Neural cell (in vitro differentiated cells): ENCODE data around the gene STARD6. TPM values are rescaled to one million over a fixed set of nuclear protein-coding genes. Genes with fewer than 3 reads are reported as not detected.

Experiments
- H2AFZ ChIP-seq: fragments of 200-600, 300-800 bp; sonication (generic), shearing (Covaris generic); 2 replicates; pipeline ENCODE4 v1.6.0; 2014; ENCODE audit warnings: low read depth, mild to moderate bottlenecking, antibody characterized with exemption, low read length, moderate library complexity
- H3F3A ChIP-seq: fragments of 200-600 bp; shearing (Covaris generic); 2 replicates; pipeline ENCODE4 v1.6.1; 2016; ENCODE audit warnings: mild to moderate bottlenecking, moderate library complexity, mixed read lengths, antibody characterized with exemption, low read length; ENCODE audit not compliant: insufficient read depth, poor library complexity, severe bottlenecking
- H3K27ac ChIP-seq: fragments of 200-600, 300-800 bp; sonication (generic), shearing (Covaris generic); 2 replicates; pipeline ENCODE4 v1.5.1; 2014; ENCODE audit warnings: mild to moderate bottlenecking, low read length, moderate library complexity
- H3K27me3 ChIP-seq: fragments of 300-800, 200-600 bp; sonication (generic), shearing (Covaris generic); 2 replicates; pipeline ENCODE4 v1.6.0; 2014; ENCODE audit warnings: mild to moderate bottlenecking, low read depth, low read length, moderate library complexity; ENCODE audit not compliant: insufficient read depth
- H3K36me3 ChIP-seq: fragments of 300-800, 200-600 bp; sonication (generic), shearing (Covaris generic); 2 replicates; pipeline ENCODE4 v1.5.1; 2014; ENCODE audit warnings: mild to moderate bottlenecking, antibody characterized with exemption, low read length, moderate library complexity; ENCODE audit not compliant: insufficient read depth
- H3K4me2 ChIP-seq: fragments of 300-800, 200-600 bp; sonication (generic), shearing (Covaris generic); 2 replicates; pipeline ENCODE4 v1.6.0; 2014; ENCODE audit warnings: mild to moderate bottlenecking, low read length
- H3K4me3 ChIP-seq: fragments of 300-800, 200-600 bp; sonication (generic), shearing (Covaris generic); 2 replicates; pipeline ENCODE4 v1.5.1; 2014; ENCODE audit warnings: mild to moderate bottlenecking, low read length, moderate library complexity
- H3K79me2 ChIP-seq: fragments of 200-600 bp; shearing (Covaris generic); replicated peaks from 2 replicates; pipeline ENCODE4 v1.6.0; 2014; ENCODE audit warnings: mild to moderate bottlenecking, low read length, moderate library complexity; ENCODE audit not compliant: insufficient read depth
- H3K9ac ChIP-seq: fragments of 300-800, 200-600 bp; sonication (generic), shearing (Covaris generic); 2 replicates; pipeline ENCODE4 v1.6.1; 2016; ENCODE audit warnings: mild to moderate bottlenecking, low read length, mixed read lengths
- H3K9me2 ChIP-seq: fragments of 200-600 bp; shearing (Covaris generic); 2 replicates; pipeline ENCODE4 v1.6.1; 2016; ENCODE audit warnings: mild to moderate bottlenecking, low read length, mixed read lengths; ENCODE audit not compliant: insufficient read depth
- H3K9me3 ChIP-seq: fragments of 200-600, 300-800 bp; sonication (generic), shearing (Covaris generic); 2 replicates; pipeline ENCODE4 v1.6.1; 2016; ENCODE audit warnings: mild to moderate bottlenecking, mixed run types, low read length, moderate library complexity, mixed read lengths
- H4K20me1 ChIP-seq: fragments of 200-600 bp; shearing (Covaris generic); 2 replicates; pipeline ENCODE4 v1.6.1; 2016; ENCODE audit warnings: mild to moderate bottlenecking, mixed run types; ENCODE audit not compliant: insufficient read depth
- CTCF ChIP-seq: fragments of 450-650 bp; IDR thresholded peaks from 2 replicates; pipeline ENCODE4 v1.5.1; 2014; ENCODE audit warnings: antibody characterized with exemption, mild to moderate bottlenecking, moderate library complexity; ENCODE audit not compliant: poor library complexity, severe bottlenecking
- EP300 ChIP-seq: fragments of 450-650 bp; conservative IDR thresholded peaks from 2 replicates; pipeline ENCODE4 v1.6.1; 2014; ENCODE audit warnings: antibody characterized with exemption, mild to moderate bottlenecking, moderate library complexity; ENCODE audit not compliant: poor library complexity, severe bottlenecking
- EZH2 ChIP-seq: fragments of 200-600, 300-800 bp; shearing (Covaris generic), sonication (generic); IDR thresholded peaks from 2 replicates; pipeline ENCODE4 v1.6.1; 2014; ENCODE audit warnings: antibody characterized with exemption, low read length, borderline replicate concordance, mild to moderate bottlenecking; ENCODE audit not compliant: insufficient read depth, poor library complexity, severe bottlenecking
- MXI1 ChIP-seq: fragments of 450-650 bp; conservative IDR thresholded peaks from 2 replicates; pipeline ENCODE4 v1.6.1; 2014; ENCODE audit warnings: antibody characterized with exemption, mild to moderate bottlenecking; ENCODE audit not compliant: poor library complexity, severe bottlenecking
- POLR2AphosphoS5 ChIP-seq: IDR thresholded peaks from 2 replicates; pipeline ENCODE4 v1.6.1; 2012
- RAD21 ChIP-seq: fragments of 450-650 bp; conservative IDR thresholded peaks from 2 replicates; pipeline ENCODE4 v1.6.1; 2014; ENCODE audit warnings: antibody characterized with exemption, mild to moderate bottlenecking, moderate library complexity
- REST ChIP-seq: IDR thresholded peaks from 2 replicates; pipeline ENCODE4 v1.6.1; 2012; ENCODE audit warnings: borderline replicate concordance
- SMC3 ChIP-seq: fragments of 450-650 bp; conservative IDR thresholded peaks from 2 replicates; pipeline ENCODE4 v1.6.1; 2014; ENCODE audit warnings: antibody characterized with exemption, mild to moderate bottlenecking, moderate library complexity; ENCODE audit not compliant: poor library complexity
- TAF1 ChIP-seq: IDR thresholded peaks from 2 replicates; pipeline ENCODE4 v1.6.1; 2012; ENCODE audit warnings: low read depth
- polyA plus RNA-seq: library from polyadenylated mRNA; depleted of rRNA; stranded (reverse); fragments of >200 nt; gene quantifications from 2 replicates; pipeline ENCODE4 v1.2.3, GENCODE V29; 2014

STARD6 gene
- polyA plus RNA-seq, 1 donor from 2014 or later: not detected

GRCh38 chr18:54338230-54338629 lies 19.4 kb downstream of the STARD6 start:
- no peaks in the 10 kb centered on the region for H3F3A ChIP-seq
- H3K9ac ChIP-seq: no peak overlapping the region
- no peak overlapping the region for H2AFZ ChIP-seq
- no peaks in the 10 kb centered on the region for H3K9me3 ChIP-seq
- no peak overlapping the region for H3K27ac ChIP-seq
- H3K27me3 ChIP-seq: no peaks in the 10 kb centered on the region
- no peaks in the 10 kb centered on the region for H4K20me1 ChIP-seq
- no peak overlapping the region for H3K4me3 ChIP-seq
- no peaks in the 10 kb centered on the region for H3K79me2 ChIP-seq
- H3K9me2 ChIP-seq: no peaks in the 10 kb centered on the region
- no peaks in the 10 kb centered on the region for H3K36me3 ChIP-seq
- TF ChIP-seq RAD21: no peak
- no peak for TF ChIP-seq REST
- no peak for TF ChIP-seq CTCF
- no peak for TF ChIP-seq TAF1
- TF ChIP-seq MXI1: no peak
- no peak for TF ChIP-seq SMC3
- no peak for TF ChIP-seq EP300
- no peak for TF ChIP-seq EZH2
- TF ChIP-seq POLR2AphosphoS5: no peak
- no peak overlapping the region for H3K4me2 ChIP-seq

GRCh38 chr18:54335638-54336173 lies 22.0 kb downstream of the STARD6 start:
- no peak overlapping the region for H3K4me2 ChIP-seq
- H4K20me1 ChIP-seq: no peaks in the 10 kb centered on the region
- no peaks in the 10 kb centered on the region for H3K36me3 ChIP-seq
- no peaks in the 10 kb centered on the region for H3K9me3 ChIP-seq
- H3K79me2 ChIP-seq: no peaks in the 10 kb centered on the region
- no peaks in the 10 kb centered on the region for H3F3A ChIP-seq
- H3K9ac ChIP-seq: no peak overlapping the region
- no peaks in the 10 kb centered on the region for H3K27me3 ChIP-seq
- no peaks in the 10 kb centered on the region for H3K9me2 ChIP-seq
- no peak overlapping the region for H3K4me3 ChIP-seq
- H3K27ac ChIP-seq: no peak overlapping the region
- no peak for TF ChIP-seq EZH2
- TF ChIP-seq RAD21: no peak
- no peak for TF ChIP-seq TAF1
- TF ChIP-seq SMC3: no peak
- no peak for TF ChIP-seq MXI1
- H2AFZ ChIP-seq: no peak overlapping the region
